OCI-LY7 (cell line): Measurements from ENCODE around the gene PET100. TPM values are rescaled to one million over a fixed set of nuclear protein-coding genes. Genes with fewer than 3 reads are reported as not detected.
A peak's percentile ranks its signal among the peaks of the same experiment; 100 is the strongest.

Experiments
- Bru-seq: library from RNA; stranded (reverse); fragments of 400-500 nt; gene quantifications from one replicate; lab custom pipeline; 2021; lab: Mats Ljungman, UMichigan
- BruChase-seq, 2 experiments: library from RNA; stranded (reverse); fragments of 400-500 nt; gene quantifications; one replicate each; lab custom pipeline; 2021; lab: Mats Ljungman, UMichigan
- BruUV-seq: library from RNA; stranded (reverse); fragments of 400-500 nt; replicated peaks from 2 replicates; lab custom pipeline; 2021; lab: Mats Ljungman, UMichigan
- CTCF ChIA-PET: fragments of 300-600 bp; sonication (Branson Sonifier 250); formaldehyde crosslinking; loops from one replicate; lab custom pipeline; 2022; ENCODE audit warnings: antibody characterized with exemption; ENCODE audit not compliant: unreplicated experiment; lab: Charles Lee
- POLR2A ChIA-PET: fragments of 300-600 bp; sonication (Branson Sonifier 250); formaldehyde crosslinking; loops from one replicate; lab custom pipeline; 2022; ENCODE audit warnings: antibody characterized with exemption; lab: Charles Lee
- DNase-seq: peaks from one replicate; pipeline ENCODE4 v3.0.0-alpha.2; 2015; ENCODE audit warnings: low spot score
- H2AFZ ChIP-seq: fragments of 200-600 bp; sonication (generic), shearing (Covaris generic); 2 replicates; pipeline ENCODE4 v1.6.1; 2014; ENCODE audit warnings: mild to moderate bottlenecking, antibody characterized with exemption, low read length, moderate library complexity
- H3K27ac ChIP-seq: fragments of 200-600 bp; sonication (generic); 2 replicates; pipeline ENCODE4 v1.5.1; 2014; ENCODE audit warnings: mixed run types, low read depth, mild to moderate bottlenecking, moderate library complexity, low read length, inconsistent platforms; ENCODE audit not compliant: poor library complexity, severe bottlenecking
- H3K36me3 ChIP-seq: fragments of 200-600 bp; sonication (generic); 2 replicates; pipeline ENCODE4 v1.6.1; 2014; ENCODE audit warnings: mild to moderate bottlenecking, antibody characterized with exemption, low read length, moderate library complexity, mixed read lengths; ENCODE audit not compliant: insufficient read depth
- H3K4me1 ChIP-seq: fragments of 200-600 bp; sonication (generic); 2 replicates; pipeline ENCODE4 v1.5.1; 2014; ENCODE audit warnings: mild to moderate bottlenecking, low read length; ENCODE audit not compliant: insufficient read depth, poor library complexity, severe bottlenecking
- H3K4me2 ChIP-seq: fragments of 200-600 bp; sonication (generic); 2 replicates; pipeline ENCODE4 v1.6.1; 2014; ENCODE audit warnings: mild to moderate bottlenecking, low read length
- H3K4me3 ChIP-seq: fragments of 200-600 bp; sonication (generic); 2 replicates; pipeline ENCODE4 v1.5.1; 2014; ENCODE audit warnings: mild to moderate bottlenecking, low read depth, low read length; ENCODE audit not compliant: poor library complexity, severe bottlenecking
- H3K79me2 ChIP-seq: fragments of 200-600 bp; sonication (generic); 2 replicates; pipeline ENCODE4 v1.6.1; 2016; ENCODE audit warnings: low read depth, mild to moderate bottlenecking, low read length, moderate library complexity, mixed read lengths; ENCODE audit not compliant: insufficient read depth
- H3K9me2 ChIP-seq: fragments of 200-600 bp; sonication (generic); 2 replicates; pipeline ENCODE4 v1.6.1; 2016; ENCODE audit warnings: mild to moderate bottlenecking, low read length, mixed read lengths; ENCODE audit not compliant: insufficient read depth
- H3K9me3 ChIP-seq: fragments of 200-600 bp; sonication (generic); 2 replicates; pipeline ENCODE4 v1.6.1; 2014; ENCODE audit warnings: mild to moderate bottlenecking, mixed run types, low read length, mixed read lengths
- H4K20me1 ChIP-seq: fragments of 200-600 bp; sonication (generic); 2 replicates; pipeline ENCODE4 v1.6.1; 2014; ENCODE audit warnings: mild to moderate bottlenecking, antibody characterized with exemption, low read length, moderate library complexity, mixed read lengths; ENCODE audit not compliant: insufficient read depth
- EZH2phosphoT487 ChIP-seq: fragments of 200-600 bp; sonication (generic); IDR thresholded peaks from 2 replicates; pipeline ENCODE4 v1.6.1; 2018; ENCODE audit warnings: low read depth, borderline replicate concordance, mild to moderate bottlenecking, mixed run types, antibody characterized with exemption, low read length, moderate library complexity, mixed read lengths
- intact Hi-C: fragments of 100-400 bp; cut with micrococcal nuclease; formaldehyde crosslinking; loops from one replicate; pipeline ENCODE4 v1.10.0; 2022; ENCODE audit not compliant: unreplicated experiment
- long read RNA-seq: library from polyadenylated mRNA; stranded (forward); transcript quantifications from one replicate; pipeline ENCODE4 v2.0.0, GENCODE V29; 2022
- total RNA-seq, 2 experiments: library from RNA; depleted of rRNA in 1 of 2; stranded (reverse); fragments of >200 nt in 1 of 2; shearing (Covaris generic) in 1 of 2; gene quantifications; 2 replicates each; pipeline ENCODE4 v1.2.3, GENCODE V29; 2014 to 2022
- TF ChIP-seq, protein P1 (sequence below): fragments of 200-600 bp; sonication (generic); conservative IDR thresholded peaks from 2 replicates; pipeline ENCODE4 v1.5.1; 2014; ENCODE audit warnings: mild to moderate bottlenecking, antibody characterized with exemption, low read length, moderate library complexity, mixed read lengths

PET100 gene
- total RNA-seq (2014; rRNA removed; shearing (Covaris generic)) = 48.8 and 65.4 TPM in 2 replicates
- total RNA-seq (2022) = 111 and 118 TPM in 2 replicates
- Bru-seq, nascent RNA = percentile 75 among the genes with signal in this experiment
- percentile 73 among the genes with signal in this experiment for BruChase-seq, experiment 1, labeled RNA remaining after a 6-hour chase
- BruChase-seq, experiment 2, labeled RNA remaining after a 2-hour chase = percentile 74 among the genes with signal in this experiment
- long read RNA-seq, transcript PET100-202 (4 exons, 719 nt) = major isoform, 133 of 140 reads
- long read RNA-seq, partial matches to known transcripts = 1 of 140 reads
- long read RNA-seq, other reads (novel, unspliced or antisense) = 0 of 140 reads

GRCh38 chr19:7629347-7630054, at the start of gene PET100, which contains the start of gene XAB2:
PET100 (plus strand) TSS chr19:7629793; CDS start chr19:7629834, 41 bp downstream.
XAB2 (minus strand) TSS chr19:7629545; CDS start chr19:7629527, 18 bp downstream.
- H3K4me2 ChIP-seq = peak within 1 kb of the TSS; percentile 95
- intact Hi-C loops = no loop called here
- TF ChIP-seq, protein P1, sequence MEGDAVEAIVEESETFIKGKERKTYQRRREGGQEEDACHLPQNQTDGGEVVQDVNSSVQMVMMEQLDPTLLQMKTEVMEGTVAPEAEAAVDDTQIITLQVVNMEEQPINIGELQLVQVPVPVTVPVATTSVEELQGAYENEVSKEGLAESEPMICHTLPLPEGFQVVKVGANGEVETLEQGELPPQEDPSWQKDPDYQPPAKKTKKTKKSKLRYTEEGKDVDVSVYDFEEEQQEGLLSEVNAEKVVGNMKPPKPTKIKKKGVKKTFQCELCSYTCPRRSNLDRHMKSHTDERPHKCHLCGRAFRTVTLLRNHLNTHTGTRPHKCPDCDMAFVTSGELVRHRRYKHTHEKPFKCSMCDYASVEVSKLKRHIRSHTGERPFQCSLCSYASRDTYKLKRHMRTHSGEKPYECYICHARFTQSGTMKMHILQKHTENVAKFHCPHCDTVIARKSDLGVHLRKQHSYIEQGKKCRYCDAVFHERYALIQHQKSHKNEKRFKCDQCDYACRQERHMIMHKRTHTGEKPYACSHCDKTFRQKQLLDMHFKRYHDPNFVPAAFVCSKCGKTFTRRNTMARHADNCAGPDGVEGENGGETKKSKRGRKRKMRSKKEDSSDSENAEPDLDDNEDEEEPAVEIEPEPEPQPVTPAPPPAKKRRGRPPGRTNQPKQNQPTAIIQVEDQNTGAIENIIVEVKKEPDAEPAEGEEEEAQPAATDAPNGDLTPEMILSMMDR = no peak
- TF ChIP-seq EZH2phosphoT487 = no peak
- BruUV-seq = no TSS peak
- CTCF ChIA-PET = interaction anchor here (1.2 kb wide), 1 partner anchor 51 kb away, joined by 3 read pairs; the partner anchor contains the start of gene TRAPPC5
- H3K9me3 ChIP-seq = no peaks in the 10 kb centered on the region
- peak within 1 kb of the TSS; percentile 24; the same call in 1 of the 2 replicates for H2AFZ ChIP-seq
- H3K4me1 ChIP-seq = peaks cover 15% of the 10 kb centered on the region
- H3K27ac ChIP-seq = no peak within 1 kb of the TSS
- peaks cover 26% of the 10 kb centered on the region; the same call in 1 of the 2 replicates for H3K36me3 ChIP-seq
- H3K9me2 ChIP-seq = no peaks in the 10 kb centered on the region
- H3K4me3 ChIP-seq = peak within 1 kb of the TSS; percentile 92
- peaks cover 33% of the 10 kb centered on the region for H3K79me2 ChIP-seq
- 0 out of 2 replicates have a peak, but pooled peaks cover 6% of the 10 kb centered on the region for H4K20me1 ChIP-seq
- peak; percentile 99 for DNase-seq
- POLR2A ChIA-PET = interaction anchor here (0.5 to 1.6 kb wide), 6 partner anchors 8 to 334 kb away, joined by 3 to 10 read pairs (median 5); no protein-coding TSS in a partner anchor

DNA sequence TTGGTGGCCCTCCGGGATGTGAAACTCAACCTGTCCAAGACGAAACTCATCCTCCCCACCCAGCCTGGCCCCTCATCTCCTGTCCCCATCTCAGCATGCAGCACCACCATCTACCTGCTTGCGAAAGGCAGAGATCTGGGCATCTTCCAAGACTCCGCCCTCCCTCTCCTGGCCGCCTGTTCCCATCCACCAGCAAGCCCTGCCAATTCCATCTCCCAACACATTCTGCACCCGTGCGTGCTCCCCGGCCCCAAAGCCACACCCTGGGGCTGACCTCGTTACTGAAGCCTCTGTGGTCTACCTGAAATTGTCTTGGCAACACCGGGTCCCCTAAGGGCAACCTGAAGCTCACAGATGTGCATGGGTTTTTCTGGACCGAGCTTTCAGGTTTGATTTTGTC, 47.1 kb upstream of the PET100 start:
- Histone ChIP-seq H4K20me1 (no peaks in the 10 kb centered on the region), H3K4me2 (no peak overlapping the region), H3K9me2 (no peaks in the 10 kb centered on the region), H3K79me2 (no peaks in the 10 kb centered on the region), H3K9me3 (no peaks in the 10 kb centered on the region), H2AFZ (no peak overlapping the region), H3K4me3 (no peak overlapping the region), H3K27ac (no peak overlapping the region), H3K4me1 (no peaks in the 10 kb centered on the region), H3K36me3 (no peaks in the 10 kb centered on the region)
- CTCF ChIA-PET = no interaction called here
- POLR2A ChIA-PET = no interaction called here
- intact Hi-C loops = no loop called here
- TF ChIP-seq EZH2phosphoT487 = no peak
- TF ChIP-seq, protein P1 = no peak
- no peak for DNase-seq
- no TSS peak for BruUV-seq
